ENCODE results near the gene SP140. TPM values are rescaled to one million over a fixed set of nuclear protein-coding genes. Genes with fewer than 3 reads are reported as not detected.
"Not testable (repeated sequence)": the region's sequence is repeated elsewhere in the genome, so short reads cannot be mapped to it uniquely, and the experiment has no call there.

The SP140 gene
- total RNA-seq, 1 donor from 2014 or later = 0.11 TPM

DNA sequence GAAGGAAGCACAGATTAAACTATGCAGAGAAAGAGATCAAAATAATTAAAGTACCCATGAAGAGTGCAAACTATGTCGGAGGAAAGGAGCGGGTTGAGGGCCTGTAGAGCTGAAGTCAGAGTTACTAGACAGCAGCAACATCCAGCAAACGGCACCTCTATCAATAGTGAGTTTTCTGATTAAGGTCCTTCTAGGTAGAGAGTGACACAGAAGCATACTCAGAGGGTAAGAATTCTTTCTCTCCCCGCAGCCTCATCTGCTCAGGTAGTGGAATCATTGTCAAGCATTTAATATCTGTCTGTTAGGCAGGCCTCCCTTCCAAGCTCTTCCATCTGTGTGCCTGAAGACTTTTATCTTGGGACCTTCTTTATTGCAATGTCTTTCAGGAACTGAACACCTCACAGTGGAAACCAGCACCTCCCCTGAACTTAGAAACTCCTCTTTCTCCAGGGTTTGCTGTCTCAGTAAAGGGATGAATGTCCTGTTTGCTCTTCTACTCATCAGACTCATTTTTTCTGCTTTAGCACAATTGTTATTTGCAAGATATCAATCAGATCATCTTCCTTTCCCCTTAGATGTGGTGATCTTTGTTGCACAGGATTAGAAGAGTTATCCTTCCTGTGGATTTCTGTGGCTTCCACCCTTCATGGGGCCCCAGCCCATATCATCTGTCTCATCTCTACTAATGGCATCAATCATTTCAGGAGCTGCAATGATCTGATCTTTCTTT is 28.8 kb downstream of the SP140 start:
- Histone ChIP-seq H3K27ac (no peak overlapping the region), H3K4me3 (no peak overlapping the region), H3K36me3 (no peaks in the 10 kb centered on the region), H3K27me3 (no peaks in the 10 kb centered on the region), H3K9me3 (no peaks in the 10 kb centered on the region), H3K4me1 (no peaks in the 10 kb centered on the region)
- DNase-seq (ENCODE audit: low spot score in 2 of 2) = no peak
- intact Hi-C loops (cut with DNase I) = no loop called here
- TF ChIP-seq, protein P1, sequence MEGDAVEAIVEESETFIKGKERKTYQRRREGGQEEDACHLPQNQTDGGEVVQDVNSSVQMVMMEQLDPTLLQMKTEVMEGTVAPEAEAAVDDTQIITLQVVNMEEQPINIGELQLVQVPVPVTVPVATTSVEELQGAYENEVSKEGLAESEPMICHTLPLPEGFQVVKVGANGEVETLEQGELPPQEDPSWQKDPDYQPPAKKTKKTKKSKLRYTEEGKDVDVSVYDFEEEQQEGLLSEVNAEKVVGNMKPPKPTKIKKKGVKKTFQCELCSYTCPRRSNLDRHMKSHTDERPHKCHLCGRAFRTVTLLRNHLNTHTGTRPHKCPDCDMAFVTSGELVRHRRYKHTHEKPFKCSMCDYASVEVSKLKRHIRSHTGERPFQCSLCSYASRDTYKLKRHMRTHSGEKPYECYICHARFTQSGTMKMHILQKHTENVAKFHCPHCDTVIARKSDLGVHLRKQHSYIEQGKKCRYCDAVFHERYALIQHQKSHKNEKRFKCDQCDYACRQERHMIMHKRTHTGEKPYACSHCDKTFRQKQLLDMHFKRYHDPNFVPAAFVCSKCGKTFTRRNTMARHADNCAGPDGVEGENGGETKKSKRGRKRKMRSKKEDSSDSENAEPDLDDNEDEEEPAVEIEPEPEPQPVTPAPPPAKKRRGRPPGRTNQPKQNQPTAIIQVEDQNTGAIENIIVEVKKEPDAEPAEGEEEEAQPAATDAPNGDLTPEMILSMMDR (IDR thresholded peaks at IDR 0.05) = no peak

DNA sequence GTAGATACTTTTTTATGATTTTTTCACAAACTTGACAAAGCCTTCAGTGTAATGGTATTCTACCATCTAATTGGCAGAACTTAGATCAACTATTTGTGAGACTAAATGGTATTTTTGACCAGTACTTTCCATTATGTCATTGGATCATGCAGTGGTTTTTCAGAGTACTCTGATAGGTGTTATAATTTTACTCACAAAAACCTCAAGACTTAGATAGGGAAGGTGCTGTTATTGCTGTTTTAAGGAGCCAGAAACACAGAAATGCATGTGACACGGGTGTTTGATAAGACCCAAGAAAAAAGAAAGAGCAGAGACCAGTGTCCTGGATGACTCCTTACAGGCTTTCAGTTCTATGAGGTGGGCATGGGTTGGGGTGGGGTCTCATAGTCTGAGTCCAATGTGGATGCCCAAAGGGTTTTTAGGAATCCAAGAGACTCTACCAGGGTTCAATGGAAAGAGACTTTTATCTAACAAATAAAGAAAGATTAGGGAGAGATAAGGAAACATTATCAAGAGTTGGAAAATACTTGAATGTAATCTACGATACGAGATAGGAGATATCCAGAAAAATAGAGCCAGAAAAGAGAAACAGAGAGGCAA is 31.3 kb downstream of the SP140 start:
- Histone ChIP-seq H3K36me3 (no peaks in the 10 kb centered on the region), H3K4me3 (no peak overlapping the region), H3K27ac (no peak overlapping the region), H3K27me3 (no peaks in the 10 kb centered on the region), H3K4me1 (no peaks in the 10 kb centered on the region), H3K9me3 (no peaks in the 10 kb centered on the region)
- intact Hi-C loops (cut with DNase I) = no loop called here
- TF ChIP-seq, protein P1 (IDR thresholded peaks at IDR 0.05) = no peak
- DNase-seq (ENCODE audit: low spot score in 2 of 2) = no peak

DNA sequence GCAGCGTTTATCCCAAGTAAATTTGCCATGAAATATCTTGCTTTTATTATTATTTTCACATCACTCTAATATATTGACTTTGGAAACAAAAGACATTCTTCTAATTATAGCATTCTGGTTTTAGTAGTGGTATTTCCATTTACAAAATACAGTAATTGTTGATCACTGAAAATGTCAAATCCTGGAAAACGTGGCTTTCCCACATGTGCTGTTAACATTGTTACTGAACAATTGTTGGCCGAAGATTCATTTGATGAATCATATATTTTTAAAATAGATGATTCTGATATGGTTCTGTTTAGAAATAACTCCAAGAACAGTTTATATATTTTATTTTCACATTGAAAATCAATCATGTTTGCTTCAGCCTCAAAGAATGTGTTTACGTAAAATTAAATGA is 32.9 kb downstream of the SP140 start:
- Histone ChIP-seq H3K27ac (no peak overlapping the region), H3K27me3 (no peaks in the 10 kb centered on the region), H3K4me1 (no peaks in the 10 kb centered on the region), H3K4me3 (no peak overlapping the region), H3K36me3 (no peaks in the 10 kb centered on the region), H3K9me3 (no peaks in the 10 kb centered on the region)
- intact Hi-C loops (cut with DNase I) = no loop called here
- DNase-seq (ENCODE audit: low spot score in 2 of 2) = no peak
- TF ChIP-seq, protein P1 (IDR thresholded peaks at IDR 0.05) = no peak

DNA sequence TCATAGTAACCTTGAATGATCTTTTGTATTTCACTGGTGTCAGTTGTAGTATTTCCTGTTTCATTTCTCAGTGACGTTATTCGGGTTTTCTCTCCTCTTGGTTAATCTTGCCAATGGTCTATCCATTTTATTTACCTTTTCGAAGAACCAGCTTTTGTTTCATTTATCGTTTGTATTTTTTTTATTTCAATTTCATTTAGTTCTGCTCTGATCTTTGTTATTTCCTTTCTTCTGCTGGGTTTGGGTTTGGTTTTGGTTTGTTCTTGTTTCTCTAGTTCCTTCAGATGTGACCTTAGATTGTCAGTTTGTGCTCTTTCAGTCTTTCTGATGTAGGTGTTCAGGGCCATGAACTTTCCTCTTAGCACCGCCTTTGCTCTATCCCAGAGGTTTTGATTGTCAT is 36.7 kb downstream of the SP140 start:
- TF ChIP-seq, protein P1 (IDR thresholded peaks at IDR 0.05) = no peak
- no peak overlapping the region for H3K4me3 ChIP-seq
- H3K27me3 ChIP-seq = no peaks in the 10 kb centered on the region
- no peaks in the 10 kb centered on the region for H3K9me3 ChIP-seq
- intact Hi-C loops (cut with DNase I) = no loop called here
- H3K27ac ChIP-seq = no peak overlapping the region
- no peaks in the 10 kb centered on the region for H3K36me3 ChIP-seq
- H3K4me1 ChIP-seq = no peaks in the 10 kb centered on the region
- DNase-seq (ENCODE audit: low spot score in 2 of 2) = no peak

DNA sequence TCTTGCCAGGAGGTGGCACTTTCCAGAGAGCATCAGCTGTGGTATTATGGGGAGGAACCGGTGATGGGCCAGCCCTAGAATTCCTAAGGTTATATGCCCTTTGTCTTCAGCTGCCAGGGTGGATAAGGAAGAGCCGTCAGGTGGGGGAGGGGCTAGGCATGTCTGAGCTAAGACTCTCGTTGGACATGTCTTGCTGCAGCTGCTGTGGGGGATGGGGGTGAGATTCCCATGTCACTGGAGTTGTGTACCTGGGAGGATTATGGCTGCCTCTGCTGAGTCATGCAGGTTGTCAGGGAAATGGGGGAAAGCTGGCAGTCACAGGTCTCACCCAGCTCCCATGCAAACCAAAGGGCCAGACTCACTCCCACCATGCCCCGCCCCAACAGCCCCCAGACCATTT is 39.4 kb downstream of the SP140 start:
- H3K36me3 ChIP-seq; H3K27ac ChIP-seq; DNase-seq (ENCODE audit: low spot score in 2 of 2); H3K27me3 ChIP-seq; intact Hi-C loops (cut with DNase I); H3K4me1 ChIP-seq; H3K9me3 ChIP-seq; H3K4me3 ChIP-seq: not testable (repeated sequence)

- intact Hi-C loops (cut with DNase I) = no loop called here
- Histone ChIP-seq H3K27me3 (no peaks in the 10 kb centered on the region), H3K36me3 (no peaks in the 10 kb centered on the region), H3K27ac (no peak overlapping the region), H3K4me1 (no peaks in the 10 kb centered on the region), H3K4me3 (no peak overlapping the region), H3K9me3 (no peaks in the 10 kb centered on the region)
- TF ChIP-seq, protein P1 (IDR thresholded peaks at IDR 0.05) = no peak
- DNase-seq (ENCODE audit: low spot score in 2 of 2) = no peak
These were observed 41.1 kb downstream of the SP140 start for GRCh38 chr2:230266638-230267037.
